H9 (cell line): ENCODE results near the gene PLK1. TPM values are rescaled to one million over a fixed set of nuclear protein-coding genes. Genes with fewer than 3 reads are reported as not detected.

ENCODE experiments used
- DNase-seq: peaks from one replicate; pipeline ENCODE4 v3.0.0-alpha.2; 2017
- H2AFZ ChIP-seq: one replicate; pipeline ENCODE4 v1.6.1; 2013; ENCODE audit warnings: mild to moderate bottlenecking, low read length, control low read depth, moderate library complexity
- H2AK5ac ChIP-seq: 2 replicates; pipeline ENCODE4 v1.6.1; 2013; ENCODE audit warnings: low read length, control low read depth, mixed read lengths; ENCODE audit not compliant: insufficient read length
- H2BK120ac ChIP-seq: one replicate; pipeline ENCODE4 v1.6.1; 2013; ENCODE audit warnings: low read depth, mild to moderate bottlenecking, low read length, control low read depth, inconsistent platforms; ENCODE audit not compliant: poor library complexity, severe bottlenecking
- H2BK12ac ChIP-seq: 2 replicates; pipeline ENCODE4 v1.6.1; 2013; ENCODE audit warnings: low read length, control low read depth, mixed read lengths, low read depth; ENCODE audit not compliant: insufficient read length
- H2BK15ac ChIP-seq: 2 replicates; pipeline ENCODE4 v1.6.1; 2013; ENCODE audit warnings: low read depth, low read length, control low read depth
- H2BK20ac ChIP-seq: one replicate; pipeline ENCODE4 v1.6.1; 2013; ENCODE audit warnings: low read depth, mild to moderate bottlenecking, low read length, control low read depth, inconsistent platforms; ENCODE audit not compliant: poor library complexity, severe bottlenecking
- H2BK5ac ChIP-seq: 2 replicates; pipeline ENCODE4 v1.6.1; 2013; ENCODE audit warnings: low read length, control low read depth, mixed read lengths; ENCODE audit not compliant: insufficient read length
- H3K14ac ChIP-seq: 2 replicates; pipeline ENCODE4 v1.6.1; 2013; ENCODE audit warnings: low read length, control low read depth; ENCODE audit not compliant: insufficient read depth
- H3K18ac ChIP-seq: 2 replicates; pipeline ENCODE4 v1.6.1; 2013; ENCODE audit warnings: low read depth, mild to moderate bottlenecking, mixed read lengths, low read length, control low read depth; ENCODE audit not compliant: insufficient read length
- H3K23ac ChIP-seq: 2 replicates; pipeline ENCODE4 v1.6.1; 2013; ENCODE audit warnings: low read length, control low read depth, mixed read lengths, low read depth; ENCODE audit not compliant: insufficient read length
- H3K23me2 ChIP-seq: 2 replicates; pipeline ENCODE4 v1.6.1; 2013; ENCODE audit warnings: low read depth, mild to moderate bottlenecking, mixed read lengths, low read length, control low read depth; ENCODE audit not compliant: insufficient read length, poor library complexity, severe bottlenecking
- H3K27ac ChIP-seq: 2 replicates; pipeline ENCODE4 v1.5.1; 2013; ENCODE audit warnings: low read length, control low read depth, mixed read lengths, low read depth; ENCODE audit not compliant: insufficient read length
- H3K27me3 ChIP-seq: 2 replicates; pipeline ENCODE4 v1.6.1; 2013; ENCODE audit warnings: low read length, control low read depth, inconsistent platforms; ENCODE audit not compliant: insufficient read depth
- H3K4ac ChIP-seq: 2 replicates; pipeline ENCODE4 v1.6.1; 2013; ENCODE audit warnings: low read depth, mild to moderate bottlenecking, control low read depth, inconsistent platforms, low read length, moderate library complexity
- H3K4me1 ChIP-seq: 2 replicates; pipeline ENCODE4 v1.6.1; 2013; ENCODE audit warnings: low read length, control low read depth, inconsistent platforms; ENCODE audit not compliant: insufficient read depth
- H3K4me2 ChIP-seq: 2 replicates; pipeline ENCODE4 v1.6.1; 2013; ENCODE audit warnings: low read length, control low read depth, mixed read lengths; ENCODE audit not compliant: insufficient read length, insufficient read depth
- H3K56ac ChIP-seq: 2 replicates; pipeline ENCODE4 v1.6.1; 2013; ENCODE audit warnings: low read depth, mild to moderate bottlenecking, mixed read lengths, low read length, control low read depth; ENCODE audit not compliant: insufficient read length
- H3K79me1 ChIP-seq: 2 replicates; pipeline ENCODE4 v1.6.1; 2013; ENCODE audit warnings: low read depth, mild to moderate bottlenecking, moderate library complexity, low read length, control low read depth, inconsistent platforms; ENCODE audit not compliant: insufficient read depth, poor library complexity, severe bottlenecking
- H3K79me2 ChIP-seq: 2 replicates; pipeline ENCODE4 v1.6.1; 2013; ENCODE audit warnings: low read length, control low read depth, inconsistent platforms; ENCODE audit not compliant: insufficient read depth
- H3K9ac ChIP-seq: 2 replicates; pipeline ENCODE4 v1.6.1; 2013; ENCODE audit warnings: low read length, control low read depth, mixed read lengths; ENCODE audit not compliant: insufficient read length; ENCODE audit errors: extremely low read depth
- H3K9me3 ChIP-seq: one replicate; pipeline ENCODE4 v1.6.1; 2013; ENCODE audit warnings: low read depth, low read length, inconsistent platforms; ENCODE audit not compliant: control insufficient read depth
- H3T11ph ChIP-seq: one replicate; pipeline ENCODE4 v1.6.1; 2013; ENCODE audit warnings: mild to moderate bottlenecking, low read length, control low read depth, inconsistent platforms
- H4K20me1 ChIP-seq: one replicate; pipeline ENCODE4 v1.6.1; 2013; ENCODE audit not compliant: control insufficient read depth, insufficient read length, insufficient read depth
- H4K5ac ChIP-seq: 2 replicates; pipeline ENCODE4 v1.6.1; 2013; ENCODE audit warnings: low read depth, mild to moderate bottlenecking, mixed read lengths, low read length, control low read depth; ENCODE audit not compliant: insufficient read length
- H4K8ac ChIP-seq: replicated peaks from 2 replicates; pipeline ENCODE4 v1.6.1; 2013; ENCODE audit warnings: low read length, control low read depth, mixed read lengths, low read depth; ENCODE audit not compliant: insufficient read length
- H4K91ac ChIP-seq: 2 replicates; pipeline ENCODE4 v1.6.1; 2013; ENCODE audit warnings: low read depth, mild to moderate bottlenecking, moderate library complexity, mixed read lengths, low read length, control low read depth; ENCODE audit not compliant: insufficient read length
- H3K27ac Mint-ChIP-seq, 3 experiments: 2 replicates in 2 of 3; 3 replicates in 1 of 3; pipeline ENCODE4 v1.8.0; 2020 to 2021; ENCODE audit warnings: mixed read lengths in 3 of 3, mild to moderate bottlenecking in 1 of 3, moderate library complexity in 1 of 3
- H3K27me3 Mint-ChIP-seq: 2 replicates; pipeline ENCODE4 v1.8.0; 2021; ENCODE audit warnings: low read depth, mild to moderate bottlenecking, moderate library complexity, mixed read lengths
- H3K36me3 Mint-ChIP-seq, 3 experiments: 2 replicates in 2 of 3; 3 replicates in 1 of 3; pipeline ENCODE4 v1.8.0; 2020 to 2021; ENCODE audit warnings: low read depth in 3 of 3, mixed read lengths in 3 of 3; ENCODE audit not compliant: insufficient read depth in 1 of 3
- H3K4me1 Mint-ChIP-seq, 2 experiments: 2 replicates each; pipeline ENCODE4 v1.8.0; 2020; ENCODE audit warnings: mixed read lengths in 2 of 2
- H3K4me3 Mint-ChIP-seq, 2 experiments: 2 replicates in 1 of 2; 3 replicates in 1 of 2; pipeline ENCODE4 v1.8.0; 2020 to 2021; ENCODE audit warnings: mild to moderate bottlenecking in 2 of 2, mixed read lengths in 2 of 2, moderate library complexity in 1 of 2
- H3K9me3 Mint-ChIP-seq, 2 experiments: 2 replicates in 1 of 2; 3 replicates in 1 of 2; pipeline ENCODE4 v1.8.0; 2020; ENCODE audit warnings: mild to moderate bottlenecking in 2 of 2, mixed read lengths in 2 of 2, moderate library complexity in 1 of 2
- WGBS: extraction: QIAGEN DNeasy Blood & Tissue Kit; methylation state at CpG from one replicate; pipeline ENCODE4 v1.1.7; 2013; ENCODE audit warnings: missing lambda C conversion rate, low lambda C conversion rate, mixed read lengths; ENCODE audit not compliant: insufficient read length; ENCODE audit errors: extremely low coverage; 5-methylcytosine and 5-hydroxymethylcytosine counted together
- total RNA-seq: library from RNA; stranded (reverse); gene quantifications from 2 replicates; pipeline ENCODE4 v1.2.1, GENCODE V29; 2021
- TF ChIP-seq, protein P1 (sequence below): fragments of 200-600 bp; sonication (generic); conservative IDR thresholded peaks from 3 replicates; pipeline ENCODE4 v1.8.0; 2021; ENCODE audit warnings: antibody characterized with exemption, mild to moderate bottlenecking

Gene PLK1
- total RNA-seq, 1 experiment from 2014 or later, result 140 TPM

GRCh38 chr16:23699100-23699499 lies 20.4 kb downstream of the PLK1 start:
- H2AFZ ChIP-seq, result no peak overlapping the region
- no peak overlapping the region for H2BK120ac ChIP-seq
- Mint-ChIP-seq H3K36me3 (peaks cover 4 to 12% (median 6%) of the 10 kb centered on the region in 3 experiments), H3K9me3 (peaks cover 5 to 8% of the 10 kb centered on the region in 2 experiments), H3K4me1 (peaks cover 21% of the 10 kb centered on the region in 2 experiments), H3K27ac (no peak overlapping the region), H3K4me3 (no peak overlapping the region), H3K27me3 (peaks cover 9% of the 10 kb centered on the region)
- TF ChIP-seq, protein P1, sequence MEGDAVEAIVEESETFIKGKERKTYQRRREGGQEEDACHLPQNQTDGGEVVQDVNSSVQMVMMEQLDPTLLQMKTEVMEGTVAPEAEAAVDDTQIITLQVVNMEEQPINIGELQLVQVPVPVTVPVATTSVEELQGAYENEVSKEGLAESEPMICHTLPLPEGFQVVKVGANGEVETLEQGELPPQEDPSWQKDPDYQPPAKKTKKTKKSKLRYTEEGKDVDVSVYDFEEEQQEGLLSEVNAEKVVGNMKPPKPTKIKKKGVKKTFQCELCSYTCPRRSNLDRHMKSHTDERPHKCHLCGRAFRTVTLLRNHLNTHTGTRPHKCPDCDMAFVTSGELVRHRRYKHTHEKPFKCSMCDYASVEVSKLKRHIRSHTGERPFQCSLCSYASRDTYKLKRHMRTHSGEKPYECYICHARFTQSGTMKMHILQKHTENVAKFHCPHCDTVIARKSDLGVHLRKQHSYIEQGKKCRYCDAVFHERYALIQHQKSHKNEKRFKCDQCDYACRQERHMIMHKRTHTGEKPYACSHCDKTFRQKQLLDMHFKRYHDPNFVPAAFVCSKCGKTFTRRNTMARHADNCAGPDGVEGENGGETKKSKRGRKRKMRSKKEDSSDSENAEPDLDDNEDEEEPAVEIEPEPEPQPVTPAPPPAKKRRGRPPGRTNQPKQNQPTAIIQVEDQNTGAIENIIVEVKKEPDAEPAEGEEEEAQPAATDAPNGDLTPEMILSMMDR, result no peak
- no peaks in the 10 kb centered on the region for H3K9me3 ChIP-seq
- no peak for DNase-seq
- no peak overlapping the region for H2BK12ac ChIP-seq
- no peak overlapping the region for H4K5ac ChIP-seq
- no peak overlapping the region for H2BK20ac ChIP-seq
- H3K18ac ChIP-seq, result no peak overlapping the region
- H3K79me1 ChIP-seq, result no peaks in the 10 kb centered on the region
- H2BK5ac ChIP-seq, result no peak overlapping the region
- no peaks in the 10 kb centered on the region for H3K27me3 ChIP-seq
- no peak overlapping the region for H2AK5ac ChIP-seq
- no peak overlapping the region for H3K9ac ChIP-seq
- H3K23me2 ChIP-seq, result peaks cover 6% of the 10 kb centered on the region
- no peaks in the 10 kb centered on the region for H4K20me1 ChIP-seq
- no peaks in the 10 kb centered on the region for H3K4me1 ChIP-seq
- no peaks in the 10 kb centered on the region for H3K79me2 ChIP-seq
- no peak overlapping the region for H2BK15ac ChIP-seq
- no CpG with 5 or more reads among the region's 4 CpGs for WGBS
- H4K91ac ChIP-seq, result no peak overlapping the region
- H3K14ac ChIP-seq, result no peak overlapping the region
- no peak overlapping the region for H3K56ac ChIP-seq
- no peak overlapping the region for H4K8ac ChIP-seq
- no peak overlapping the region for H3K4ac ChIP-seq
- no peak overlapping the region for H3K23ac ChIP-seq
- no peak overlapping the region for H3T11ph ChIP-seq
- no peak overlapping the region for H3K4me2 ChIP-seq
- H3K27ac ChIP-seq, result no peak overlapping the region
